ENCODE results near the gene MTRF1.
"Not testable (repeated sequence)": the region's sequence is repeated elsewhere in the genome, so short reads cannot be mapped to it uniquely, and the experiment has no call there.

Gene MTRF1

GRCh38 chr13:41291246-41291645 lies 27.9 kb upstream of the MTRF1 start:
- H3K4me3 ChIP-seq: no peak overlapping the region
- no peak for DNase-seq (ENCODE audit: low read depth, low spot score)
- no peaks in the 10 kb centered on the region for H3K9me3 ChIP-seq (ENCODE audit: low read depth, low read length)
- TF ChIP-seq FOXP2 (optimal IDR thresholded peaks at IDR 0.05; ENCODE audit: control extremely low read depth, extremely low read length, insufficient read depth) (no peak), POLR2AphosphoS5 (IDR thresholded peaks at IDR 0.05; ENCODE audit: borderline replicate concordance, low read depth, low read length) (no peak), EZH2 (IDR thresholded peaks at IDR 0.05) (no peak)
- H3K36me3 ChIP-seq (ENCODE audit: insufficient read depth, low read length): no peaks in the 10 kb centered on the region
- H3K27ac ChIP-seq: no peak overlapping the region
- H3K9ac ChIP-seq (ENCODE audit: insufficient read length): no peak overlapping the region

- H3K9ac ChIP-seq (ENCODE audit: insufficient read length): no peak overlapping the region
- H3K27ac ChIP-seq: no peak overlapping the region
- H3K9me3 ChIP-seq (ENCODE audit: low read depth, low read length): no peaks in the 10 kb centered on the region
- H3K4me3 ChIP-seq: no peak overlapping the region
- no peak for DNase-seq (ENCODE audit: low read depth, low spot score)
- TF ChIP-seq EZH2 (IDR thresholded peaks at IDR 0.05): no peak
- TF ChIP-seq FOXP2 (optimal IDR thresholded peaks at IDR 0.05; ENCODE audit: control extremely low read depth, extremely low read length, insufficient read depth): no peak
- TF ChIP-seq POLR2AphosphoS5 (IDR thresholded peaks at IDR 0.05; ENCODE audit: borderline replicate concordance, low read depth, low read length): no peak
- H3K36me3 ChIP-seq (ENCODE audit: insufficient read depth, low read length): no peaks in the 10 kb centered on the region
These were observed 26.1 kb upstream of the MTRF1 start for GRCh38 chr13:41289463-41289881.

DNA sequence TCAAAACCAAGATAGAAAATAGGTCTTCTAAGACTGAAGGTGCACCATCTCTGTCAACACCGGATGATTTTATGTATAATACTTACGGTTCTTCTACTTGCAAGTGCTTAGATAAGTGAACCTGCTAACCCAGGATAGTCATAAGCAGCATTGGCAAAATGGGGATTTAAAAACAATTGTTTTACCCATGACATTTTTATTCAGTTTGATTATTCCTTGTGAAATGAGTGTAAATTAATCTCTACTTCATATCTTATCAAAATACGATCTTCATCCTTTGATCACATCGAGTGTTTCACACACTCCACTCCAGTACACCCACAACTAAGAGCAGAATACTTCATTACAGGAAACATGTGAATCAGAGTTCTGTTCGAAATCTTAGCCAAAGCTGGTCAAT lies 23.0 kb upstream of the MTRF1 start:
- no peak for TF ChIP-seq EZH2 (IDR thresholded peaks at IDR 0.05)
- no peaks in the 10 kb centered on the region for H3K36me3 ChIP-seq (ENCODE audit: insufficient read depth, low read length)
- no peak overlapping the region for H3K4me3 ChIP-seq
- H3K9ac ChIP-seq (ENCODE audit: insufficient read length): no peak overlapping the region
- H3K9me3 ChIP-seq (ENCODE audit: low read depth, low read length): no peaks in the 10 kb centered on the region
- DNase-seq (ENCODE audit: low read depth, low spot score): no peak
- H3K27ac ChIP-seq: no peak overlapping the region

- TF ChIP-seq POLR2AphosphoS5 (IDR thresholded peaks at IDR 0.05; ENCODE audit: borderline replicate concordance, low read depth, low read length): no peak
- H3K36me3 ChIP-seq (ENCODE audit: insufficient read depth, low read length): no peaks in the 10 kb centered on the region
- no peak overlapping the region for H3K27ac ChIP-seq
- no peaks in the 10 kb centered on the region for H3K9me3 ChIP-seq (ENCODE audit: low read depth, low read length)
- no peak overlapping the region for H3K4me3 ChIP-seq
- no peak overlapping the region for H3K9ac ChIP-seq (ENCODE audit: insufficient read length)
- DNase-seq (ENCODE audit: low read depth, low spot score): no peak
These were observed 21.3 kb upstream of the MTRF1 start for GRCh38 chr13:41284512-41285288.

- no peak for DNase-seq (ENCODE audit: low read depth, low spot score)
- H3K27ac ChIP-seq: no peak overlapping the region
These were observed 18.8 kb upstream of the MTRF1 start for GRCh38 chr13:41282129-41282571.

DNA sequence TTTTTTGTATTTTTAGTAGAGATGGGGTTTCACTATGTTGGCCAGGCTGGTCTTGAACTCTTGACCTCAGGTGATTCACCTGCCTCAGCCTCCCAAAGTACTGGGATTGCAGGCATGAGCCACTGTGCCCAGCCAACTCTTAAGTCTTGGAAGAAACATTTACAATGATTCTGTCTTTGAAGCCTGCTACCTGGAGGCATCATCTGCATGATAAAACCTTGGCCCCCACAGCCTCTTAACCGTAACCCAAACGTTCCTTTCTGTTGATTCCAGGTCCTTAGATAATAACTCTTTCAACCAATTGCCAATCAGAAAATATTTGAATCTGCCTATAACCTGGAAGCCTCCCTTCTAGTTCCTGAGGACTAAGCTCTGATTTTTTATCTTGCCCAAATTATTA lies 15.8 kb upstream of the MTRF1 start:
- DNase-seq (ENCODE audit: low read depth, low spot score); H3K9me3 ChIP-seq (ENCODE audit: low read depth, low read length); H3K36me3 ChIP-seq (ENCODE audit: insufficient read depth, low read length); H3K9ac ChIP-seq (ENCODE audit: insufficient read length); H3K4me3 ChIP-seq; H3K27ac ChIP-seq: not testable (repeated sequence)

More at GRCh38 chr13:41282129-41282571, 18.8 kb upstream of the MTRF1 start:
- no peak for TF ChIP-seq FOXP2 (optimal IDR thresholded peaks at IDR 0.05; ENCODE audit: control extremely low read depth, extremely low read length, insufficient read depth)
- no peak for TF ChIP-seq POLR2AphosphoS5 (IDR thresholded peaks at IDR 0.05; ENCODE audit: borderline replicate concordance, low read depth, low read length)
- no peak for TF ChIP-seq EZH2 (IDR thresholded peaks at IDR 0.05)
- H3K36me3 ChIP-seq (ENCODE audit: insufficient read depth, low read length): no peaks in the 10 kb centered on the region
- no peak overlapping the region for H3K4me3 ChIP-seq
- no peaks in the 10 kb centered on the region for H3K9me3 ChIP-seq (ENCODE audit: low read depth, low read length)
- H3K9ac ChIP-seq (ENCODE audit: insufficient read length): no peak overlapping the region

GRCh38 chr13:41276824-41277223 lies 13.4 kb upstream of the MTRF1 start:
- Histone ChIP-seq H3K36me3 (ENCODE audit: insufficient read depth, low read length) (no peaks in the 10 kb centered on the region), H3K9ac (ENCODE audit: insufficient read length) (no peak overlapping the region), H3K4me3 (no peak overlapping the region), H3K27ac (no peak overlapping the region), H3K9me3 (ENCODE audit: low read depth, low read length) (no peaks in the 10 kb centered on the region)
- DNase-seq (ENCODE audit: low read depth, low spot score): no peak
- no peak for TF ChIP-seq EZH2 (IDR thresholded peaks at IDR 0.05)
- TF ChIP-seq FOXP2 (optimal IDR thresholded peaks at IDR 0.05; ENCODE audit: control extremely low read depth, extremely low read length, insufficient read depth): no peak
- TF ChIP-seq POLR2AphosphoS5 (IDR thresholded peaks at IDR 0.05; ENCODE audit: borderline replicate concordance, low read depth, low read length): no peak

- DNase-seq (ENCODE audit: low read depth, low spot score): no peak
- Histone ChIP-seq H3K4me3 (no peak overlapping the region), H3K27ac (no peak overlapping the region), H3K9ac (ENCODE audit: insufficient read length) (no peak overlapping the region), H3K36me3 (ENCODE audit: insufficient read depth, low read length) (no peaks in the 10 kb centered on the region), H3K9me3 (ENCODE audit: low read depth, low read length) (no peaks in the 10 kb centered on the region)
- TF ChIP-seq POLR2AphosphoS5 (IDR thresholded peaks at IDR 0.05; ENCODE audit: borderline replicate concordance, low read depth, low read length) (no peak), EZH2 (IDR thresholded peaks at IDR 0.05) (no peak), FOXP2 (optimal IDR thresholded peaks at IDR 0.05; ENCODE audit: control extremely low read depth, extremely low read length, insufficient read depth) (no peak)
These were observed 11.5 kb upstream of the MTRF1 start for GRCh38 chr13:41274881-41275280.

GRCh38 chr13:41273831-41274441 lies 10.6 kb upstream of the MTRF1 start:
- DNase-seq (ENCODE audit: low read depth, low spot score): no peak
- Histone ChIP-seq H3K9ac (ENCODE audit: insufficient read length) (no peak overlapping the region), H3K9me3 (ENCODE audit: low read depth, low read length) (no peaks in the 10 kb centered on the region), H3K36me3 (ENCODE audit: insufficient read depth, low read length) (no peaks in the 10 kb centered on the region), H3K4me3 (no peak overlapping the region), H3K27ac (no peak overlapping the region)
- no peak for TF ChIP-seq POLR2AphosphoS5 (IDR thresholded peaks at IDR 0.05; ENCODE audit: borderline replicate concordance, low read depth, low read length)
- TF ChIP-seq FOXP2 (optimal IDR thresholded peaks at IDR 0.05; ENCODE audit: control extremely low read depth, extremely low read length, insufficient read depth): no peak
- TF ChIP-seq EZH2 (IDR thresholded peaks at IDR 0.05): no peak
